GM21619 (cell line): ENCODE measurements around the gene UNC50.

ENCODE experiments used
- ATAC-seq: cut with Tn5 transposase; IDR thresholded peaks from one replicate; pipeline ENCODE4 v1.9.1; 2021; ENCODE audit not compliant: unreplicated experiment

UNC50 gene

GRCh38 chr2:98664323-98664722 lies 55.9 kb downstream of the UNC50 start:
- no peak for ATAC-seq

- ATAC-seq, result no peak
Measured at GRCh38 chr2:98665677-98666076, 57.3 kb downstream of the UNC50 start.
